ENCODE measurements around the gene SCGB1A1. TPM values are rescaled to one million over a fixed set of nuclear protein-coding genes. Genes with fewer than 3 reads are reported as not detected.
"Not testable (repeated sequence)": the region's sequence is repeated elsewhere in the genome, so short reads cannot be mapped to it uniquely, and the experiment has no call there.

SCGB1A1 gene
- total RNA-seq, 2 experiments from 2014 or later: not detected

GRCh38 chr11:62443390-62444235 is 24.8 kb downstream of the SCGB1A1 start:
- intact Hi-C loops (cut with micrococcal nuclease): no loop called here
- DNase-seq: no peak
- CTCF ChIA-PET: interaction anchor here (0.7 to 3.5 kb wide), 4 partner anchors 15 to 49 kb away, joined by 4 to 20 read pairs (median 6); no protein-coding TSS in a partner anchor
- Mint-ChIP-seq H3K4me3 (peak overlapping the region; percentile 79), H3K4me1 (ENCODE audit: low read depth) (peaks cover 7% of the 10 kb centered on the region), H3K9me3 (no peaks in the 10 kb centered on the region), H3K27me3 (ENCODE audit: low read depth) (peaks cover 27% of the 10 kb centered on the region), H3K36me3 (ENCODE audit: low read depth) (no peaks in the 10 kb centered on the region), H3K27ac (no peak overlapping the region)

GRCh38 chr11:62444236-62444833 is 25.5 kb downstream of the SCGB1A1 start:
- Mint-ChIP-seq H3K4me1 (ENCODE audit: low read depth) (peaks cover 7% of the 10 kb centered on the region), H3K27me3 (ENCODE audit: low read depth) (peaks cover 27% of the 10 kb centered on the region), H3K4me3 (peak overlapping the region; percentile 79), H3K9me3 (no peaks in the 10 kb centered on the region), H3K27ac (no peak overlapping the region), H3K36me3 (ENCODE audit: low read depth) (no peaks in the 10 kb centered on the region)
- intact Hi-C loops (cut with micrococcal nuclease): no loop called here
- DNase-seq: peak; percentile 73
- CTCF ChIA-PET: interaction anchor here (1.1 to 3.5 kb wide), 4 partner anchors 16 to 49 kb away, joined by 3 to 20 read pairs (median 6); partner anchors contain the start of gene SCGB1A1

GRCh38 chr11:62444835-62445234 is 26.0 kb downstream of the SCGB1A1 start:
- H3K27ac Mint-ChIP-seq: no peak overlapping the region
- peaks cover 7% of the 10 kb centered on the region for H3K4me1 Mint-ChIP-seq (ENCODE audit: low read depth)
- no peaks in the 10 kb centered on the region for H3K9me3 Mint-ChIP-seq
- H3K27me3 Mint-ChIP-seq (ENCODE audit: low read depth): peaks cover 27% of the 10 kb centered on the region
- CTCF ChIA-PET: interaction anchor here (0.8 to 3.5 kb wide), 5 partner anchors 16 to 95 kb away, joined by 3 to 20 read pairs (median 4); partner anchors contain the start of gene SCGB1A1
- intact Hi-C loops (cut with micrococcal nuclease): no loop called here
- no peak for DNase-seq
- no peaks in the 10 kb centered on the region for H3K36me3 Mint-ChIP-seq (ENCODE audit: low read depth)
- peak overlapping the region; percentile 79 for H3K4me3 Mint-ChIP-seq

GRCh38 chr11:62445314-62445740 is 26.5 kb downstream of the SCGB1A1 start:
- DNase-seq: no peak
- no peak overlapping the region for H3K27ac Mint-ChIP-seq
- H3K9me3 Mint-ChIP-seq: no peaks in the 10 kb centered on the region
- peaks cover 27% of the 10 kb centered on the region for H3K27me3 Mint-ChIP-seq (ENCODE audit: low read depth)
- H3K4me3 Mint-ChIP-seq: no peak overlapping the region
- intact Hi-C loops (cut with micrococcal nuclease): no loop called here
- H3K4me1 Mint-ChIP-seq (ENCODE audit: low read depth): peaks cover 7% of the 10 kb centered on the region
- no peaks in the 10 kb centered on the region for H3K36me3 Mint-ChIP-seq (ENCODE audit: low read depth)
- CTCF ChIA-PET: interaction anchor here (0.8 to 3.5 kb wide), 4 partner anchors 21 to 95 kb away, joined by 3 to 20 read pairs (median 6); partner anchors contain the start of gene SCGB1A1

DNA sequence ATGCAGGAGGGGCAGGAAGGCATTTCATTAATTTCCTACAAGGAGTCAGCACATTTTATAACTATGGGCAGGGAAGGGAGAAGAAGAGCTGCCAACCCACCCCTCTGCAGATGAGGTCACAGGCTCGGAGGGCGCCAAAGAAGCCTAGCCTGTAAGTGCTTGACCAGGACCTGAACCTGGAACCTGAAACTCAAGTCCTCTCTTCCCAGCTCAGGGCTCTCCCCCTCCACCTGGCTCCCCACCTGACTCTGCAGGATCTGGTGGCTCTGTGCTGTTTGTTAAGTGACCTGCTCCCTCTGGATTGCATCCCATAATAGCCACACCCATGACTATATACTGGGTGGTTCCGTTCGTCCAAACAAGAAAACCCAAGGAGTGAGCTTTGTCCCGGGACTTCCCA is 27.3 kb downstream of the SCGB1A1 start:
- Mint-ChIP-seq H3K36me3 (ENCODE audit: low read depth) (no peaks in the 10 kb centered on the region), H3K4me1 (ENCODE audit: low read depth) (peaks cover 7% of the 10 kb centered on the region), H3K9me3 (no peaks in the 10 kb centered on the region), H3K4me3 (no peak overlapping the region), H3K27ac (no peak overlapping the region), H3K27me3 (ENCODE audit: low read depth) (peaks cover 27% of the 10 kb centered on the region)
- intact Hi-C loops (cut with micrococcal nuclease): no loop called here
- CTCF ChIA-PET: interaction anchor here (3.5 kb wide), 1 partner anchor 22 kb away, joined by 20 read pairs; no protein-coding TSS in a partner anchor
- no peak for DNase-seq

DNA sequence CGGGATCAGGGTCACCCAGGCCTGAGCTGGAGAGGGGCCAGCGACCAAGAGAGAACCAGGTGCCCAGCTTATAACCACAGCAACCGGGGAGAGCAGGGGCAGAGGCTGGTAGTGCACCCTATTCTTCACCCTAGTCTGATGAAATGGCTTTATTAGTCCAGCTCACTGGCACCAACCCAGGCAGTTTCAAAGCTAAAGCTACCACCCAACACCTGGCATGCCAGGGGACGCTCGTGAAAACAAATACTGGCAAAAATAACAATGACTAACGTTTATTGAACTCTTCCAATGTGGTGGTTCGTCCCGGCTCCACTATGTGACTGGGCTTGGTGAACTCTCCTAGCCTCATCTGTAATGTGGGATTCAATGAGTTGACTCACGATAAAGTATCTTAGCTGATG is 30.6 kb downstream of the SCGB1A1 start:
- no peak overlapping the region for H3K27ac Mint-ChIP-seq
- DNase-seq: no peak
- H3K4me1 Mint-ChIP-seq (ENCODE audit: low read depth): peaks cover 5% of the 10 kb centered on the region
- CTCF ChIA-PET: interaction anchor here (0.7 to 1.4 kb wide), 3 partner anchors 21 to 142 kb away, joined by 3 to 4 read pairs (median 3); partner anchors contain the start of gene TUT1
- no peaks in the 10 kb centered on the region for H3K9me3 Mint-ChIP-seq
- intact Hi-C loops (cut with micrococcal nuclease): no loop called here
- H3K27me3 Mint-ChIP-seq (ENCODE audit: low read depth): peaks cover 25% of the 10 kb centered on the region
- H3K4me3 Mint-ChIP-seq: no peak overlapping the region
- no peaks in the 10 kb centered on the region for H3K36me3 Mint-ChIP-seq (ENCODE audit: low read depth)

- intact Hi-C loops (cut with micrococcal nuclease); H3K27ac Mint-ChIP-seq; H3K36me3 Mint-ChIP-seq (ENCODE audit: low read depth); H3K9me3 Mint-ChIP-seq; DNase-seq; H3K4me1 Mint-ChIP-seq (ENCODE audit: low read depth); H3K4me3 Mint-ChIP-seq: not testable (repeated sequence)
- peaks cover 20% of the 10 kb centered on the region for H3K27me3 Mint-ChIP-seq (ENCODE audit: low read depth)
- CTCF ChIA-PET: interaction anchor here (0.7 to 1.4 kb wide), 4 partner anchors 21 to 142 kb away, joined by 3 to 6 read pairs (median 4); partner anchors contain the start of gene TUT1
These were observed 31.1 kb downstream of the SCGB1A1 start for GRCh38 chr11:62449912-62450311.

GRCh38 chr11:62450543-62451240 is 31.9 kb downstream of the SCGB1A1 start:
- DNase-seq: no peak
- Mint-ChIP-seq H3K4me1 (ENCODE audit: low read depth) (no peaks in the 10 kb centered on the region), H3K27ac (no peak overlapping the region), H3K27me3 (ENCODE audit: low read depth) (peaks cover 19% of the 10 kb centered on the region), H3K4me3 (no peak overlapping the region), H3K36me3 (ENCODE audit: low read depth) (no peaks in the 10 kb centered on the region), H3K9me3 (no peaks in the 10 kb centered on the region)
- intact Hi-C loops (cut with micrococcal nuclease): no loop called here
- CTCF ChIA-PET: interaction anchor here (1.2 to 1.4 kb wide), 2 partner anchors 26 to 141 kb away, joined by 3 to 6 read pairs; partner anchors contain the start of gene TUT1

- Mint-ChIP-seq H3K9me3 (no peaks in the 10 kb centered on the region), H3K27ac (no peak overlapping the region), H3K4me1 (ENCODE audit: low read depth) (no peaks in the 10 kb centered on the region), H3K36me3 (ENCODE audit: low read depth) (no peaks in the 10 kb centered on the region), H3K4me3 (no peak overlapping the region), H3K27me3 (ENCODE audit: low read depth) (peaks cover 16% of the 10 kb centered on the region)
- DNase-seq: no peak
- CTCF ChIA-PET: interaction anchor here (1.2 kb wide), 1 partner anchor 27 kb away, joined by 6 read pairs; no protein-coding TSS in a partner anchor
- intact Hi-C loops (cut with micrococcal nuclease): no loop called here
These were observed 32.4 kb downstream of the SCGB1A1 start for GRCh38 chr11:62451241-62451621.

DNA sequence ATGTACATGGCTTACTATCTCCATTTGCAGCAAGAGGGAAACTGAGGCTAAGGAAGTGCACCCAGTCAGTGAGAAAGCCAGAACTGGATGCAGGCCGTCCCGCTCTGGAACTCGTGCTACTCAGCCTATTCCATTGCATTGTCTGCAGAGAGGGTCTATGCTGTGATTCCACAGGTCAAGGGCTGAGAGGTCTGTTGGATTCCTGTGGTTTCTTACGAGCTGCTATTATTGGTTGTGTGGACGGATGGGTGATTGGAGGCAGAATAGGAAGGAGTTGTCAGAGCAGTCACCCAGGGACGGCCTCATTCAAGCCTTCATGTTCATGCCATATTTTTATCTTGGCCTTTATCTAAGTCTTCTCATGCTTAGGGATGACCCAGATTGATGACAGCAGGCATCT is 33.4 kb downstream of the SCGB1A1 start:
- CTCF ChIA-PET: no interaction called here
- no peak for DNase-seq
- H3K9me3 Mint-ChIP-seq: no peaks in the 10 kb centered on the region
- H3K4me3 Mint-ChIP-seq: no peak overlapping the region
- no peak overlapping the region for H3K27ac Mint-ChIP-seq
- no peaks in the 10 kb centered on the region for H3K36me3 Mint-ChIP-seq (ENCODE audit: low read depth)
- H3K4me1 Mint-ChIP-seq (ENCODE audit: low read depth): no peaks in the 10 kb centered on the region
- peaks cover 9% of the 10 kb centered on the region for H3K27me3 Mint-ChIP-seq (ENCODE audit: low read depth)
- intact Hi-C loops (cut with micrococcal nuclease): no loop called here

DNA sequence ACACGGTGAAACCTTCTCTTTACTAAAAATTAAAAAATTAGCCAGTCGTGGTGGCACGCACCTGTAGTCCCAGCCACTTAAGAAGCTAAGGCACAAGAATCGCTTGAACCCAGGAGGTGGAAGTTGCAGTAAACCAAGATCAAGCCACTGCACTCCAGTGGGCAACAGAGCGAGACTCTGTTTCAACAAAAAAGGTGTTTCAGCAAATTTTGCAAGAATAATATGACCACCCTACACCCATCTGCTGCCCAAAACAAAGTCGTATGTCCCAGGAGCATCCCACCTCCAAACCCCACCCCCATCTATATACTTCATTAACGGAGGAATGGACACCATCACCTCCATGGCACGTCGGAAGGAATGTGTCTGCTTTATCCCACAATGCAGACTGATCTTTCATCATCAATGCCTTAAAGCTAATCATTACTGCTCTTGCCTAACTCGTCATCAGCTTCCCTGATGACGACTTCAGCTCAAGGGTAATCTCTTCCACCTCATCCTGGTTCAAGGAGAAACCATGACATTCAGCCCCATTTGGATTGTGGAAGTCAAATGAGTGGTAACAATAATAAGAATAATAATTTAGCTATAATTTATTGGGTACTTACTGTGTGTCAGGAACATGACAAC is 34.1 kb downstream of the SCGB1A1 start:
- Mint-ChIP-seq H3K27ac (no peak overlapping the region), H3K9me3 (no peaks in the 10 kb centered on the region), H3K4me3 (no peak overlapping the region), H3K4me1 (ENCODE audit: low read depth) (no peaks in the 10 kb centered on the region), H3K27me3 (ENCODE audit: low read depth) (peaks cover 5% of the 10 kb centered on the region), H3K36me3 (ENCODE audit: low read depth) (no peaks in the 10 kb centered on the region)
- CTCF ChIA-PET: interaction anchor here (0.8 kb wide), 1 partner anchor 91 kb away, joined by 3 read pairs; no protein-coding TSS in a partner anchor
- DNase-seq: no peak
- intact Hi-C loops (cut with micrococcal nuclease): no loop called here
